Aorta (tissue), 5 donors: ENCODE results near the gene C13orf42. TPM values are rescaled to one million over a fixed set of nuclear protein-coding genes. Genes with fewer than 3 reads are reported as not detected.
A peak's percentile ranks its signal among the peaks of the same experiment; 100 is the strongest.
"Not testable (repeated sequence)": the region's sequence is repeated elsewhere in the genome, so short reads cannot be mapped to it uniquely, and the experiment has no call there.

Experiments used
- ATAC-seq: fragments of 200-7000 bp; cut with Tn5 transposase; one replicate; pipeline ENCODE4 v1.9.1; 2022; ENCODE audit warnings: moderate library complexity; ENCODE audit not compliant: low FRiP score
- DNase-seq, 2 donors: peaks; one replicate each; pipeline ENCODE4 v3.0.0-alpha.2; 2020
- H3K27ac ChIP-seq, 2 donors: one replicate each; pipeline ENCODE4 v1.5.1; 2013; ENCODE audit warnings: low read length in 2 of 2, mild to moderate bottlenecking in 2 of 2, moderate library complexity in 2 of 2, control low read depth in 1 of 2, inconsistent platforms in 1 of 2, low read depth in 1 of 2
- H3K27me3 ChIP-seq, 2 donors: one replicate each; pipeline ENCODE4 v1.6.1; 2013; ENCODE audit warnings: control low read depth in 1 of 2, low read length in 1 of 2, mild to moderate bottlenecking in 1 of 2, moderate library complexity in 1 of 2; ENCODE audit not compliant: insufficient read depth in 2 of 2, control insufficient read depth in 1 of 2
- H3K36me3 ChIP-seq, 2 donors: one replicate each; pipeline ENCODE4 v1.6.1; 2013; ENCODE audit warnings: control low read depth in 1 of 2, low read length in 1 of 2, mild to moderate bottlenecking in 1 of 2; ENCODE audit not compliant: insufficient read depth in 2 of 2, control insufficient read depth in 1 of 2
- H3K4me1 ChIP-seq, 2 donors: one replicate each; pipeline ENCODE4 v1.6.1; 2013; ENCODE audit warnings: low read length in 2 of 2, control low read depth in 1 of 2, mild to moderate bottlenecking in 1 of 2, moderate library complexity in 1 of 2; ENCODE audit not compliant: insufficient read depth in 2 of 2, control insufficient read depth in 1 of 2
- H3K4me3 ChIP-seq, 2 donors: one replicate each; pipeline ENCODE4 v1.5.1; 2013; ENCODE audit warnings: low read length in 2 of 2, control low read depth in 1 of 2, mild to moderate bottlenecking in 1 of 2
- H3K9me3 ChIP-seq: one replicate; pipeline ENCODE4 v1.6.1; 2013; ENCODE audit warnings: mild to moderate bottlenecking, low read length; ENCODE audit not compliant: control insufficient read depth
- WGBS, 2 donors: extraction: QIAGEN DNeasy Blood & Tissue Kit; methylation state at CpG; one replicate each; pipeline ENCODE4 v1.1.7; 2013; 5-methylcytosine and 5-hydroxymethylcytosine counted together
- intact Hi-C, 2 donors: fragments of 100-400 bp; cut with DNase I; formaldehyde crosslinking; loops; one replicate each; pipeline versions ENCODE4 v1.14.2 to v1.15.0; 2022
- polyA plus RNA-seq, 2 donors: library from polyadenylated mRNA; stranded (reverse); fragments of 200-250 nt; gene quantifications; one replicate each; pipeline ENCODE4 v1.2.3, GENCODE V29; 2013
- total RNA-seq, 2 donors: library from RNA; stranded (reverse); fragmentation: NEBNext Ultra II Directional; extraction: Animal tissue kit (Norgen Biotek cat#: 25700); gene quantifications; one replicate each; pipeline ENCODE4 v1.2.1, GENCODE V29; 2021
- donor health status: healthy with polysubstance abuse.
- donor health status: Bipolar disorder and iron deficiency.
- donor health status: DM: no; HTN: no; CAD: no.
- donor health status: DM: no; HTN: no; CAD: no.
- donor health status: DM: yes; HTN: yes; CAD: no.

The C13orf42 gene
- total and polyA plus RNA-seq, 4 donors: not detected

DNA sequence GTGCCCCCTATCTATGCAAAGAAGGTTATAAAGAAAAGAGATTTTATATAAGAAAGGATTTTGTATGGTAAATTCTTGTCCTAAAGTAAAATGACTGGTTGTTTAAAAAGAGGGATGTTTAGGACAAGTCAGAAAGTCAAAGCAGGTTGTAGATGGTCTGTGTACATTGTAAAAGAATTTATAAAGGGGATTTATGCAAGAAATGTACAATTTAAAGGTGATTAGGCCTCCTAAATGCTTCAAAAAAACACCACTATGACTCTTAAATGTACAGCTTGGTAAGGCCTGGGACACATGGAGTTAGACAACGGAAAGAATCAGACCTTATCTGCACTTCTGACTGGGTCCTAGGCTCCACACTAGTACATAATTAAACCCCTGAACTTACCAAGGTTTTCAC is 19.3 kb upstream of the C13orf42 start:
- H3K4me1 ChIP-seq: no peaks in the 10 kb centered on the region
- no peaks in the 10 kb centered on the region for H3K36me3 ChIP-seq
- WGBS, 2 donors: 91 to 92% methylated on average over 1 of the region's 1 CpG
- DNase-seq (no peak), ATAC-seq (no peak)
- no peak overlapping the region for H3K4me3 ChIP-seq
- H3K9me3 ChIP-seq: no peaks in the 10 kb centered on the region
- H3K27ac ChIP-seq: no peak overlapping the region
- intact Hi-C loops: no loop called here
- no peaks in the 10 kb centered on the region for H3K27me3 ChIP-seq

DNA sequence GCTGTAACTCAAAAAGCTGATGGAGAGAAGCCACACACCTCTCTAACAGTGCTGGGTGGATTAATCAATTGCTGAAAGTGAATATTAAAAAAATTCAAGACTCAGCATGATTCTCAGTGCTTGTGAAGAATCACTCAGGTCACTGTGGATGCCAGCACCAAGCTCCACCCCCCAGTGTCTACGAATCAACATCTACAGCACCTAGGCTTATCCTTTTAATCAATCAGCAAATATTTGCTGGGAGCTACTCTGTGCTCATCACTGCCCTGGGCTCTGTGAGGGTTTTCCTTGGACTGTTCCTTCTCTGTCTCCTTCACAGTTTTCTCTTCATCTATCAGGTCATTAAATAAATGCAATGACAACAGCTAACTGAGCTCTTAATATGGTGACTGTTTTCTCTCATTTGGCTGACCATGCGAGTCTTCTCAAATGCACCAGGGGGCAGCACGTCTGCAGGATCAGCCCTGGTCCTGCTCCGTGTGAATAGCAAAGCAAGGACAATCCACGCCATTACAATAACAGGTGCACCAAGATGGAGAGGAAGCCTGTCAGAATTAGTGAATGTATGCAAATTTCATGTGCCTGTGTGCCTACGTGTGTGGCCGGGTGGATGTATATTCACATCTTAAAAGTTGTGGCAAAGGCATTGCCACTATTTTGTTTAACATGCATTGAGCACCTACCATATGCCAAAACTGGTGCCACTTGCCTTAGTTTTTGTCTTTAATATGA is 14.6 kb upstream of the C13orf42 start:
- Histone ChIP-seq H3K27me3 (no peaks in the 10 kb centered on the region), H3K4me1 (no peaks in the 10 kb centered on the region), H3K36me3 (no peaks in the 10 kb centered on the region), H3K27ac (no peak overlapping the region), H3K9me3 (no peaks in the 10 kb centered on the region), H3K4me3 (no peak overlapping the region)
- intact Hi-C loops: loop anchor here (5.0 kb wide), 1 partner anchor 162 kb away; no protein-coding TSS in a partner anchor
- 20 to 23% methylated on average over 7 of the region's 7 CpGs for WGBS, 2 donors
- ATAC-seq (peak; percentile 67), DNase-seq (peak in 1 of 2 donors; percentile 60)

GRCh38 chr13:51122868-51123566 is 11.9 kb upstream of the C13orf42 start:
- no peaks in the 10 kb centered on the region for H3K36me3 ChIP-seq
- peaks cover 4% of the 10 kb centered on the region for H3K9me3 ChIP-seq
- intact Hi-C loops: no loop called here
- WGBS, 2 donors: 39 to 45% methylated on average over 6 of the region's 6 CpGs
- no peak overlapping the region for H3K4me3 ChIP-seq
- no peaks in the 10 kb centered on the region for H3K27me3 ChIP-seq
- H3K4me1 ChIP-seq: no peaks in the 10 kb centered on the region
- ATAC-seq: no peak
- H3K27ac ChIP-seq: no peak overlapping the region
- DNase-seq: no peak

GRCh38 chr13:51120873-51121272 is 9.8 kb upstream of the C13orf42 start:
- 73 to 75% methylated on average over 11 of the region's 11 CpGs for WGBS, 2 donors
- ATAC-seq, H3K27me3 ChIP-seq, DNase-seq, H3K27ac ChIP-seq, H3K36me3 ChIP-seq, H3K9me3 ChIP-seq, H3K4me1 ChIP-seq, intact Hi-C loops, H3K4me3 ChIP-seq: not testable (repeated sequence)

- DNase-seq (no peak), ATAC-seq (peak; percentile 67)
- WGBS, 2 donors: 85 to 87% methylated on average over 4 of the region's 4 CpGs
- H3K9me3 ChIP-seq: peaks cover 6% of the 10 kb centered on the region
- intact Hi-C loops: no loop called here
- H3K4me3 ChIP-seq: no peak overlapping the region
- H3K4me1 ChIP-seq: no peaks in the 10 kb centered on the region
- H3K36me3 ChIP-seq: no peaks in the 10 kb centered on the region
- H3K27me3 ChIP-seq: no peaks in the 10 kb centered on the region
- no peak overlapping the region for H3K27ac ChIP-seq
Observed at GRCh38 chr13:51118809-51119431, 7.8 kb upstream of the C13orf42 start.

GRCh38 chr13:51113969-51114368 is 2.9 kb upstream of the C13orf42 start:
- ATAC-seq (no peak), DNase-seq (no peak)
- Histone ChIP-seq H3K36me3 (no peaks in the 10 kb centered on the region), H3K27me3 (no peaks in the 10 kb centered on the region), H3K4me3 (no peak overlapping the region), H3K4me1 (no peaks in the 10 kb centered on the region), H3K27ac (no peak overlapping the region), H3K9me3 (peaks cover 6% of the 10 kb centered on the region)
- intact Hi-C loops: no loop called here

- Histone ChIP-seq H3K4me3 (no peak overlapping the region), H3K9me3 (peaks cover 4% of the 10 kb centered on the region), H3K36me3 (no peaks in the 10 kb centered on the region), H3K27ac (no peak overlapping the region), H3K27me3 (no peaks in the 10 kb centered on the region), H3K4me1 (no peaks in the 10 kb centered on the region)
- ATAC-seq: no peak
- intact Hi-C loops: no loop called here
- 72 to 77% methylated on average over 12 of the region's 12 CpGs for WGBS, 2 donors
- no peak for DNase-seq
Observed at GRCh38 chr13:51113186-51113881, 2.3 kb upstream of the C13orf42 start.

GRCh38 chr13:51112771-51113170 is 1.7 kb upstream of the C13orf42 start:
- H3K9me3 ChIP-seq: no peaks in the 10 kb centered on the region
- no peak overlapping the region for H3K27ac ChIP-seq
- ATAC-seq (no peak), DNase-seq (no peak)
- H3K4me3 ChIP-seq: no peak overlapping the region
- no peaks in the 10 kb centered on the region for H3K4me1 ChIP-seq
- H3K27me3 ChIP-seq: no peaks in the 10 kb centered on the region
- no peaks in the 10 kb centered on the region for H3K36me3 ChIP-seq
- intact Hi-C loops: no loop called here
- 85 to 88% methylated on average over 5 of the region's 5 CpGs for WGBS, 2 donors
